A549 (cell line): ENCODE measurements around the gene ZNF367. TPM values are rescaled to one million over a fixed set of nuclear protein-coding genes. Genes with fewer than 3 reads are reported as not detected.

Experiments used
- ATAC-seq, 2 experiments: fragments of 200-7000 bp in 1 of 2; fragments of >200 bp in 1 of 2; cut with Nextera tagmentation in 1 of 2; cut with Tn5 transposase in 1 of 2; 3 replicates each; pipeline versions ENCODE4 v1.8.0 to v1.9.1; 2018 to 2020; ENCODE audit warnings: mild to moderate bottlenecking in 1 of 2, moderate library complexity in 1 of 2
- CTCF ChIA-PET: fragments of 300-600 bp; sonication (Branson Sonifier 250); formaldehyde crosslinking; extraction: SDS; loops from one replicate; lab custom pipeline; 2021; ENCODE audit warnings: antibody characterized with exemption, inconsistent platforms; lab: Yijun Ruan, JAX
- POLR2A ChIA-PET: fragments of 350-600 bp; formaldehyde crosslinking; extraction: SDS; loops from one replicate; lab custom pipeline; 2021; ENCODE audit warnings: antibody characterized with exemption, inconsistent platforms; lab: Yijun Ruan, JAX
- DNase-seq, 2 experiments: peaks; one replicate each; pipeline versions ENCODE4 v3.0.0 to v3.0.0-alpha.2; 2011 to 2016; ENCODE audit warnings: low read depth in 1 of 2, low spot score in 1 of 2
- FAIRE-seq: peaks from 2 replicates; lab custom pipeline; 2011; peaks lifted over from hg19 to GRCh38; lab: Jason Lieb, UNC
- H3K27ac ChIP-seq, 2 experiments: fragments of >200 bp; sonication (Bioruptor Twin); formaldehyde crosslinking; 3 replicates each; pipeline ENCODE4 v1.5.1; 2016 to 2017
- H3K4me1 ChIP-seq: fragments of >200 bp; sonication (Bioruptor Twin); formaldehyde crosslinking; 3 replicates; pipeline ENCODE4 v1.6.1; 2016
- H3K4me2 ChIP-seq: fragments of >200 bp; sonication (Bioruptor Twin); formaldehyde crosslinking; 3 replicates; pipeline ENCODE4 v1.6.1; 2016
- H3K4me3 ChIP-seq: fragments of >200 bp; sonication (Bioruptor Twin); formaldehyde crosslinking; 3 replicates; pipeline ENCODE4 v1.5.1; 2016
- H3K9me3 ChIP-seq: fragments of >200 bp; sonication (Bioruptor Twin); formaldehyde crosslinking; 3 replicates; pipeline ENCODE4 v1.6.1; 2016
- CEBPB ChIP-seq, 2 experiments: fragments of >200 bp in 1 of 2; sonication (Bioruptor Twin) in 1 of 2; formaldehyde crosslinking in 1 of 2; IDR thresholded peaks; 2 replicates each; pipeline ENCODE4 v1.6.1; 2012 to 2016
- CTCF ChIP-seq: fragments of >200 bp; sonication (Bioruptor Twin); formaldehyde crosslinking; IDR thresholded peaks from 3 replicates; pipeline ENCODE4 v1.5.1; 2016
- ELK1 ChIP-seq: fragments of 150-350 bp; IDR thresholded peaks from 2 replicates; pipeline ENCODE4 v1.6.1; 2014; ENCODE audit warnings: low read depth, mild to moderate bottlenecking, low read length
- FOXS1 ChIP-seq: fragments of 250-450 bp; sonication (Bioruptor Pico); IDR thresholded peaks from 2 replicates; pipeline ENCODE4 v1.5.0; 2020; ENCODE audit warnings: mild to moderate bottlenecking, moderate library complexity
- HOXA7 ChIP-seq: fragments of 250-450 bp; sonication (Bioruptor Pico); IDR thresholded peaks from 2 replicates; pipeline ENCODE4 v1.5.0; 2020; ENCODE audit warnings: mild to moderate bottlenecking, moderate library complexity
- JUN ChIP-seq, 2 experiments: fragments of >200 bp; sonication (Bioruptor Twin); formaldehyde crosslinking; IDR thresholded peaks; 2 replicates in 1 of 2; 3 replicates in 1 of 2; pipeline ENCODE4 v1.6.1; 2016 to 2017
- JUNB ChIP-seq: fragments of >200 bp; sonication (Bioruptor Twin); formaldehyde crosslinking; IDR thresholded peaks from 2 replicates; pipeline ENCODE4 v1.6.1; 2016
- KDM1A ChIP-seq: fragments of 200-600 bp; sonication (generic); IDR thresholded peaks from 2 replicates; pipeline ENCODE4 v1.6.1; 2016; ENCODE audit warnings: low read depth, mild to moderate bottlenecking
- KDM5A ChIP-seq: fragments of 200-600 bp; sonication (generic); IDR thresholded peaks from 2 replicates; pipeline ENCODE4 v1.6.1; 2016; ENCODE audit warnings: antibody characterized with exemption, mild to moderate bottlenecking
- NFE2L2 ChIP-seq: fragments of 150-350 bp; conservative IDR thresholded peaks from 2 replicates; pipeline ENCODE4 v1.6.1; 2014; ENCODE audit warnings: low read length
- NR3C1 ChIP-seq: fragments of >200 bp; sonication (Bioruptor Twin); formaldehyde crosslinking; IDR thresholded peaks from 3 replicates; pipeline ENCODE4 v1.6.1; 2017
- PBX3 ChIP-seq: IDR thresholded peaks from 2 replicates; pipeline ENCODE4 v1.6.1; 2012
- REST ChIP-seq: fragments of 200-600 bp; sonication (generic); IDR thresholded peaks from 2 replicates; pipeline ENCODE4 v1.6.1; 2016; ENCODE audit warnings: antibody characterized with exemption, mild to moderate bottlenecking, moderate library complexity
- RNF2 ChIP-seq: fragments of 200-600 bp; sonication (generic); IDR thresholded peaks from 2 replicates; pipeline ENCODE4 v1.6.1; 2016; ENCODE audit warnings: low read depth, mild to moderate bottlenecking, antibody characterized with exemption, moderate library complexity, borderline replicate concordance
- TP53 ChIP-seq: fragments of 250-450 bp; sonication (Bioruptor Pico); IDR thresholded peaks from 2 replicates; pipeline ENCODE4 v1.5.0; 2021; ENCODE audit warnings: mild to moderate bottlenecking, moderate library complexity
- ZC3H11A ChIP-seq: fragments of 450-650 bp; IDR thresholded peaks from 2 replicates; pipeline ENCODE4 v1.6.1; 2014; ENCODE audit warnings: antibody characterized with exemption, mild to moderate bottlenecking
- ZFP36 ChIP-seq: fragments of 450-650 bp; IDR thresholded peaks from 2 replicates; pipeline ENCODE4 v1.6.1; 2014; ENCODE audit warnings: borderline replicate concordance; ENCODE audit not compliant: partially characterized antibody
- ZSCAN20 ChIP-seq: fragments of 250-450 bp; sonication (Bioruptor Pico); IDR thresholded peaks from 2 replicates; pipeline ENCODE4 v1.8.0; 2022; ENCODE audit warnings: mild to moderate bottlenecking, moderate library complexity
- WGBS: methylation state at CpG from one replicate; pipeline ENCODE4 v1.1.6; 2017; ENCODE audit errors: missing lambda C conversion rate; 5-methylcytosine and 5-hydroxymethylcytosine counted together
- polyA plus RNA-seq, 4 experiments: library from polyadenylated mRNA; depleted of rRNA in 3 of 4; stranded (reverse); fragments of >200 nt; fragmentation: RNase III in 1 of 4; extraction: RNeasy Plus Mini Kit Qiagen cat#74134 plus additional on column Dnase treatment in 1 of 4; gene quantifications; 2 replicates in 3 of 4; 3 replicates in 1 of 4; pipeline ENCODE4 v1.2.3, GENCODE V29; 2011 to 2017
- TF ChIP-seq, protein P1 (sequence below): fragments of >200 bp; sonication (Bioruptor Twin); formaldehyde crosslinking; IDR thresholded peaks from 3 replicates; pipeline ENCODE4 v1.6.1; 2016

ZNF367 gene
- polyA plus RNA-seq, 2 of the 4 experiments (the other 2 are of a cell fraction) = 4.8 to 8.3 TPM

- TF ChIP-seq, protein P1, sequence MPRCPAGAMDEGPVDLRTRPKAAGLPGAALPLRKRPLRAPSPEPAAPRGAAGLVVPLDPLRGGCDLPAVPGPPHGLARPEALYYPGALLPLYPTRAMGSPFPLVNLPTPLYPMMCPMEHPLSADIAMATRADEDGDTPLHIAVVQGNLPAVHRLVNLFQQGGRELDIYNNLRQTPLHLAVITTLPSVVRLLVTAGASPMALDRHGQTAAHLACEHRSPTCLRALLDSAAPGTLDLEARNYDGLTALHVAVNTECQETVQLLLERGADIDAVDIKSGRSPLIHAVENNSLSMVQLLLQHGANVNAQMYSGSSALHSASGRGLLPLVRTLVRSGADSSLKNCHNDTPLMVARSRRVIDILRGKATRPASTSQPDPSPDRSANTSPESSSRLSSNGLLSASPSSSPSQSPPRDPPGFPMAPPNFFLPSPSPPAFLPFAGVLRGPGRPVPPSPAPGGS = no peak
- TF ChIP-seq REST (no peak), TP53 (CRISPR knock-in tag) (no peak), KDM5A (no peak), PBX3 (no peak), ZC3H11A (no peak), JUN (IDR thresholded peaks at IDR 0.05) (no peak), CEBPB (IDR thresholded peaks at IDR 0.05) (no peak)
Observed at GRCh38 chr9:96441798-96442445, 23.8 kb upstream of the ZNF367 start (continued).

DNA sequence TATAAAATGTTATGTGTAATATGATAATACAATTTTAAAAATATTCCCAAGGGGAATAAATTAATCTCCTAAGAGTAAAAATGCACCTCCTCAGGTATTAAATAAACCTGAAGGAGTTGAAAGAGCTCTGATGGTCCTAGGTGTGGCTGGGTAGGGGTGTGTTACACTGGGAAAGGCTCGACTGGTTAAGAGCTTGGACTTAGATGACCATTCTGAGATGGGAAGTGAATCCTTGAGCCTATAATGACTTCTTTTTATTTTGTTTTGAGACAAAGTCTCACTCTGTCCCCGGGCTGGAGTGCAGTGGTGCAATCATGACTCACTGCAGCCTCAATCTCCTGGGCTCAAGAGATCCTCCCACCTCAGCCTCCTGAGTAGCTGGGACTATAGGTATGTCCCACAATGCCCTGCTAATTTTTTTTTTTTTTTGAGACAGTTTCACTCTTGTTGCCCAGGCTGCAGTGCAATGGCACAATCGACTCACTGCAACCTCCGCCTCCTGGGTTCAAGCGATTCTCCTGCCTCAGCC lies 22.6 kb upstream of the ZNF367 start:
- ChIA-PET POLR2A (interaction anchor here (0.9 kb wide), 1 partner anchor 9 kb away, joined by 3 read pairs; no protein-coding TSS in a partner anchor), CTCF (interaction anchor here (0.7 to 2.0 kb wide), 6 partner anchors 11 to 1543 kb away, joined by 3 to 6 read pairs (median 4); no protein-coding TSS in a partner anchor)
- WGBS = 62% methylated on average over 5 of the region's 5 CpGs

More for the DNA sequence above, 22.6 kb upstream of the ZNF367 start:
- ATAC-seq (no peak), DNase-seq (no peak), FAIRE-seq (no peak)
- Histone ChIP-seq H3K4me2 (no peak overlapping the region), H3K4me1 (no peaks in the 10 kb centered on the region), H3K4me3 (no peak overlapping the region), H3K27ac (no peak overlapping the region), H3K9me3 (no peaks in the 10 kb centered on the region)
- TF ChIP-seq FOXS1 (CRISPR knock-in tag) (no peak), ELK1 (no peak), ZFP36 (no peak), ZSCAN20 (CRISPR knock-in tag) (no peak), HOXA7 (CRISPR knock-in tag) (no peak), NR3C1 (no peak), KDM1A (no peak), CTCF (no peak), NFE2L2 (no peak), RNF2 (no peak), JUNB (no peak)
